ENCODE data around the gene SLC6A11. TPM values are rescaled to one million over a fixed set of nuclear protein-coding genes. Genes with fewer than 3 reads are reported as not detected.

Gene SLC6A11
- polyA plus RNA-seq, 1 experiment: not detected

DNA sequence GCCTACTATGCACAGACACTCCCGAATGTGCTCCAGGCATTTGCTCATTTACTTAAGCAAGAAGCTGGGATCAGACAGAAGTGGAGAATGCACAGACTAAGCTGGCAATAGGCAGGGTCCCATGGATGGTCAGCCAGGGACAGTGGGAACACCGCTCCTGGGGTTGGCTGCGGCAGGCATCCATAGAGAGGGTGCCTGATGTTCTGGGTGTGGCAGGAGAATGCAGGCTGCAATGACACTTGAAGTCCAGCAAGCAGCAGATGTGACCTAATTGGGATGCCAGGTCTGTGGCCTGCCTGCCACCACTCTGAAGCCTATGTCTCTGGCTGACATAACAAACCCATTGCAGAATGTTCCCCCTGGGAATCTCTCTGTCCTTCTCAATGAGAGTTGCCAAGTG, 40.2 kb upstream of the SLC6A11 start:
- ChIA-PET CTCF (interaction anchor here (1.5 kb wide), 1 partner anchor 284 kb away, joined by 3 read pairs; no protein-coding TSS in a partner anchor), POLR2A (no interaction called here)
- no peaks in the 10 kb centered on the region for H3K27me3 ChIP-seq (ENCODE audit: control insufficient read depth, insufficient read depth, low read length)
- no peak for TF ChIP-seq CTCF (IDR thresholded peaks at IDR 0.05; ENCODE audit: insufficient read depth, low read depth, low read length)
- H3K4me3 ChIP-seq (ENCODE audit: low read depth, low read length): no peak overlapping the region
- DNase-seq (ENCODE audit: low read depth): no peak
- H3K36me3 ChIP-seq (ENCODE audit: control insufficient read depth, insufficient read depth, low read length): no peaks in the 10 kb centered on the region

DNA sequence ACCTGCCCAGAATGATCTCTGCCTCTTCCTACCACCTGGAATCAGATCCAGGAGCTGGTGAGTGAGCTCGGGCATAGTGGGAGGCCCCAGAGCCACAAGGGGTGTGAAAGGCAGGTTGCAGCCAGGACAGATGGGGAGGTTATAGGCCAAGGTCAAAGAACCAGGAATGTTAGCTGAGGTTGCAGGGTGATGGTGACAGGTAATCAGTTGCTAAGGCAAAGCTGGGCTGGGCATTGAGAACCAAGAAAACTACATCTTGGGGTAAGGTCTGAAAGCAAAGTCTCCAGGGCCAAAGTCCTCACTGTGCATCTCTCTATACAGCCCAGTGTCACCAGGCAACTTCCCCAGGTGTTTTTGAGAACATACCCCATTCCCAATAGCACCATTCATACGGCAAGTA, 38.4 kb upstream of the SLC6A11 start:
- no peaks in the 10 kb centered on the region for H3K36me3 ChIP-seq (ENCODE audit: control insufficient read depth, insufficient read depth, low read length)
- no peak for DNase-seq (ENCODE audit: low read depth)
- no peaks in the 10 kb centered on the region for H3K27me3 ChIP-seq (ENCODE audit: control insufficient read depth, insufficient read depth, low read length)
- no peak overlapping the region for H3K4me3 ChIP-seq (ENCODE audit: low read depth, low read length)
- CTCF ChIA-PET: interaction anchor here (0.7 kb wide), 1 partner anchor 102 kb away, joined by 3 read pairs; no protein-coding TSS in a partner anchor
- POLR2A ChIA-PET: no interaction called here
- no peak for TF ChIP-seq CTCF (IDR thresholded peaks at IDR 0.05; ENCODE audit: insufficient read depth, low read depth, low read length)

DNA sequence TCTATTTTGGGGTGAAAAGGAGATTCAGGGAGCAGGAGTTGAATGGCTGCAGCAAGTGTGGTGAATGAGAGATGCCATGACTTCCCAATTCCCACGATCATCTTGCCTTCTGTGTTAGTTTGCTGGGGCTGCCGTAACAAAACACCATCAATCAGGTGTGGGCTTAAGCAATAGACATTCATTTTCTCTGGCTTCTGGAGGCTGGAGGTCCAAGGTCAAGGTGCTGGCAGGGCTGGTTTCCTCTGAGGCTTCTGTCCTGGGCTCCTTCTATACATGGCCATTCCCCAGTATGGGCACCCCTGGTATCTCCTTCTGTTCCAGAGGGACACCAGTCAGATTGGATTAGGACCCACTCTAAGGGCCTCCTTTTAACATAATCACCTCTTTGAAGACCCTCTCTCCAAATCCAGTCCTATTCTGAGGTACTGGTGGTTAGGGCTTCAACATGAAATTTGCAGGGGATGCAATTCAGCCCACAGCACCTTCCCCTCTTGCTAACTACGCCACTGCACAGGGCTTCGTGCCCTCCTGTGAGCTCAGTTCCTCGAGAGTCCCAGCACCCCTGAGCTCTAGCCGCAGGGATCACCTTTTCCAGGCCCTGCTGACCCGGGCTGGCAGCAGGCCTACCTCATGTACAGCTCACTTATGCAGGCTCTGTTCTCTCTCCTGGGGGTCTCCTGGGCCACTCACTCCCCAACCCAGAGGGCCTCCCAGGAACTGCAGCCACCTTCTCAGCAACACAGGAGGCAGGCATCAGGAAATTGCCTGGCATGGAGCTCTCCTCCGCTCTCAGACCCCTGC, 37.3 kb upstream of the SLC6A11 start:
- no peak overlapping the region for H3K4me3 ChIP-seq (ENCODE audit: low read depth, low read length)
- ChIA-PET POLR2A (no interaction called here), CTCF (no interaction called here)
- no peak for DNase-seq (ENCODE audit: low read depth)
- no peak for TF ChIP-seq CTCF (IDR thresholded peaks at IDR 0.05; ENCODE audit: insufficient read depth, low read depth, low read length)
- no peaks in the 10 kb centered on the region for H3K36me3 ChIP-seq (ENCODE audit: control insufficient read depth, insufficient read depth, low read length)
- H3K27me3 ChIP-seq (ENCODE audit: control insufficient read depth, insufficient read depth, low read length): no peaks in the 10 kb centered on the region

GRCh38 chr3:10779293-10779805, 36.7 kb upstream of the SLC6A11 start:
- no peak for TF ChIP-seq CTCF (IDR thresholded peaks at IDR 0.05; ENCODE audit: insufficient read depth, low read depth, low read length)
- Histone ChIP-seq H3K4me3 (ENCODE audit: low read depth, low read length) (no peak overlapping the region), H3K36me3 (ENCODE audit: control insufficient read depth, insufficient read depth, low read length) (no peaks in the 10 kb centered on the region), H3K27me3 (ENCODE audit: control insufficient read depth, insufficient read depth, low read length) (no peaks in the 10 kb centered on the region)
- CTCF ChIA-PET: no interaction called here
- POLR2A ChIA-PET: no interaction called here
- DNase-seq (ENCODE audit: low read depth): no peak

- POLR2A ChIA-PET: no interaction called here
Observed at GRCh38 chr3:10780243-10780642, 35.8 kb upstream of the SLC6A11 start.

More at GRCh38 chr3:10780243-10780642, 35.8 kb upstream of the SLC6A11 start:
- Histone ChIP-seq H3K27me3 (ENCODE audit: control insufficient read depth, insufficient read depth, low read length) (no peaks in the 10 kb centered on the region), H3K36me3 (ENCODE audit: control insufficient read depth, insufficient read depth, low read length) (no peaks in the 10 kb centered on the region), H3K4me3 (ENCODE audit: low read depth, low read length) (no peak overlapping the region)
- CTCF ChIA-PET: interaction anchor here (0.6 kb wide), 1 partner anchor 326 kb away, joined by 4 read pairs; no protein-coding TSS in a partner anchor
- TF ChIP-seq CTCF (IDR thresholded peaks at IDR 0.05; ENCODE audit: insufficient read depth, low read depth, low read length): no peak
- DNase-seq (ENCODE audit: low read depth): no peak

All from BJ (cell line).